Tibial artery (tissue), 4 donors: ENCODE data around the gene SNX8.

Experiments
- DNase-seq, 2 donors: peaks; one replicate each; pipeline ENCODE4 v3.0.0-alpha.2; 2019
- H3K27ac ChIP-seq, 2 donors: fragments of 200-600 bp; sonication (generic) in 1 of 2; 1 replicate in 1 of 2; 2 replicates in 1 of 2; pipeline ENCODE4 v1.5.1; 2018 to 2019; ENCODE audit warnings: mild to moderate bottlenecking in 1 of 2
- H3K27me3 ChIP-seq, 2 donors: fragments of 200-600 bp; sonication (generic) in 1 of 2; one replicate each; pipeline versions ENCODE4 v1.5.1 to v1.6.0; 2016 to 2019
- H3K36me3 ChIP-seq, 3 donors: fragments of 200-600 bp; sonication (generic) in 2 of 3; one replicate each; pipeline ENCODE4 v1.5.1; 2016 to 2019; ENCODE audit warnings: mild to moderate bottlenecking in 2 of 3
- H3K4me1 ChIP-seq, 4 donors: fragments of 200-600 bp; sonication (generic) in 2 of 4; 1 replicate in 3 of 4; 2 replicates in 1 of 4; pipeline ENCODE4 v1.5.1; 2016 to 2019
- H3K4me3 ChIP-seq, 2 donors: fragments of 200-600 bp; sonication (generic) in 1 of 2; 1 replicate in 1 of 2; 2 replicates in 1 of 2; pipeline ENCODE4 v1.5.1; 2018 to 2019; ENCODE audit warnings: mild to moderate bottlenecking in 2 of 2
- H3K9me3 ChIP-seq, 3 donors: fragments of 200-600 bp; sonication (generic) in 1 of 3; one replicate each; pipeline ENCODE4 v1.5.1; 2016 to 2019
- intact Hi-C: fragments of 100-400 bp; cut with DNase I; formaldehyde crosslinking; loops from one replicate; pipeline ENCODE4 v1.15.0; 2023; ENCODE audit warnings: low total_unique reads
- TF ChIP-seq, protein P1 (sequence below), 2 experiments: fragments of 200-600 bp in 1 of 2; fragments of 450-650 bp in 1 of 2; IDR thresholded peaks; one replicate each; pipeline ENCODE4 v1.5.1; 2017 to 2019; ENCODE audit warnings: antibody characterized with exemption in 2 of 2, mild to moderate bottlenecking in 1 of 2, moderate library complexity in 1 of 2

The SNX8 gene

GRCh38 chr7:2212906-2213305 lies 101.3 kb downstream of the SNX8 start:
- Histone ChIP-seq H3K36me3 (peaks cover 55 to 91% (median 68%) of the 10 kb centered on the region in 3 donors), H3K9me3 (no peaks in the 10 kb centered on the region), H3K27ac (no peak overlapping the region), H3K4me3 (no peak overlapping the region), H3K4me1 (no peaks in the 10 kb centered on the region), H3K27me3 (no peaks in the 10 kb centered on the region)
- no peak for DNase-seq
- intact Hi-C loops: loop anchor here (5.0 kb wide), 1 partner anchor 546 kb away; no protein-coding TSS in a partner anchor
- TF ChIP-seq, protein P1, sequence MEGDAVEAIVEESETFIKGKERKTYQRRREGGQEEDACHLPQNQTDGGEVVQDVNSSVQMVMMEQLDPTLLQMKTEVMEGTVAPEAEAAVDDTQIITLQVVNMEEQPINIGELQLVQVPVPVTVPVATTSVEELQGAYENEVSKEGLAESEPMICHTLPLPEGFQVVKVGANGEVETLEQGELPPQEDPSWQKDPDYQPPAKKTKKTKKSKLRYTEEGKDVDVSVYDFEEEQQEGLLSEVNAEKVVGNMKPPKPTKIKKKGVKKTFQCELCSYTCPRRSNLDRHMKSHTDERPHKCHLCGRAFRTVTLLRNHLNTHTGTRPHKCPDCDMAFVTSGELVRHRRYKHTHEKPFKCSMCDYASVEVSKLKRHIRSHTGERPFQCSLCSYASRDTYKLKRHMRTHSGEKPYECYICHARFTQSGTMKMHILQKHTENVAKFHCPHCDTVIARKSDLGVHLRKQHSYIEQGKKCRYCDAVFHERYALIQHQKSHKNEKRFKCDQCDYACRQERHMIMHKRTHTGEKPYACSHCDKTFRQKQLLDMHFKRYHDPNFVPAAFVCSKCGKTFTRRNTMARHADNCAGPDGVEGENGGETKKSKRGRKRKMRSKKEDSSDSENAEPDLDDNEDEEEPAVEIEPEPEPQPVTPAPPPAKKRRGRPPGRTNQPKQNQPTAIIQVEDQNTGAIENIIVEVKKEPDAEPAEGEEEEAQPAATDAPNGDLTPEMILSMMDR (IDR thresholded peaks at IDR 0.05): no peak

DNA sequence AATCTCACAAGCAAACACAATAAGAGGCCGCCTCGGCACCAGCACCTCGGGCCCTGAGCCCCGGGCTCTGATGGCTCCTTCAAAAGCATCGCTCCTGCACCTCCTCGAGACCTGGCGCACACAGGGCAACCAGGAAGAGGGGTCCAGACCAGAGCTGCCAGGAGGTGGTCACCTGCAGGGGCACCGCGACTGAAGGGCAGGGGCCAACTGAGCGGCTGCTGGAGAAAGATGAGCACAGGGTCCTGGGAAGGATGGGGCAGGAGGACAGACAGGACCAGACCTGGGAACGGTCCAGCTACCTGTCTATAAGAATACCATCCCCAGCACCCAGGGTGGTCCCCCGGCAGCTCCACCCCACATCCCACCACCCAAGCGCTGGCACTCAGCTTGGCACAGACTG lies 102.3 kb downstream of the SNX8 start:
- TF ChIP-seq, protein P1 (IDR thresholded peaks at IDR 0.05): no peak
- Histone ChIP-seq H3K27me3 (no peaks in the 10 kb centered on the region), H3K36me3 (peaks cover 47 to 89% (median 67%) of the 10 kb centered on the region in 3 donors)

DNA sequence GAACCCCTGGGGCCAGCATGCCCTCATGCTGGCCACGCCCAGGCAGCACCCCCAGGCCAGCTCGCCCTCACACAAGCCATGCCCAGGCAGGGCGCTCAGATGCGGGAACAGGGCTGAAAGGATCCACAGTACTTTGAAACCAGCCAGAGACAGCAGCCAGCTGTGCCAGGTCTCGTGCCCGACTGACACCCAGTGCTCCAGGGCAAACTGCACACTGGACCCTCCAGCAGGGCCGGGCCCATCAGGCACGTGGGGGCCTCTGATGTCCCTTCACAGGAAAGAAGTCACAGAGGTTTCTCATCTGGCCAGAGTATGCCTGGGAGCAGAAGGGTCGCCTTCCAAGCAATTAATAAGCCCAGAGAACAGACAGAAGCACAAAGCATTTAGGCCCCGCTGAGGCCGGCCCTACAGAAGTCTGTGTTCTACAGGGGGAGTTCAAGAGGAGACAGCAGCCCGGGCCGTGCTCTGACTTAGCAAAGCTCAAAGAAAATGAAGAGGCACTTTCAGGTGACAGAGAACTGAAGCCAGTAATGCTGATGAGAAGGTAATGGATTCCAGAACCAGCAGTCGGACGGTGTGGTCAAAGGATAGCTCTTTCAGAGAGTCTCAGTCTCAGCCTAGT lies 102.9 kb downstream of the SNX8 start:
- Histone ChIP-seq H3K4me1 (no peaks in the 10 kb centered on the region), H3K36me3 (peaks cover 42 to 84% (median 62%) of the 10 kb centered on the region in 3 donors), H3K4me3 (no peak overlapping the region), H3K9me3 (no peaks in the 10 kb centered on the region), H3K27me3 (no peaks in the 10 kb centered on the region), H3K27ac (no peak overlapping the region)
- DNase-seq: no peak
- intact Hi-C loops: loop anchor here (5.0 kb wide), 1 partner anchor 544 kb away; no protein-coding TSS in a partner anchor
- TF ChIP-seq, protein P1 (IDR thresholded peaks at IDR 0.05): no peak

More for the DNA sequence above, 102.3 kb downstream of the SNX8 start:
- intact Hi-C loops: loop anchor here (5.0 kb wide), 1 partner anchor 545 kb away; no protein-coding TSS in a partner anchor
- Histone ChIP-seq H3K4me1 (no peaks in the 10 kb centered on the region), H3K27ac (no peak overlapping the region), H3K9me3 (no peaks in the 10 kb centered on the region), H3K4me3 (no peak overlapping the region)
- DNase-seq: no peak

- no peak overlapping the region for H3K4me3 ChIP-seq
- TF ChIP-seq, protein P1 (IDR thresholded peaks at IDR 0.05): no peak
- H3K27ac ChIP-seq: no peak overlapping the region
- H3K4me1 ChIP-seq: peaks cover 0 to under 1% (median 0%) of the 10 kb centered on the region in 4 donors
- intact Hi-C loops: loop anchor here (5.0 kb wide), 1 partner anchor 543 kb away; no protein-coding TSS in a partner anchor
- H3K27me3 ChIP-seq: no peaks in the 10 kb centered on the region
- DNase-seq: no peak
- H3K9me3 ChIP-seq: no peaks in the 10 kb centered on the region
- H3K36me3 ChIP-seq: peaks cover 35 to 77% (median 55%) of the 10 kb centered on the region in 3 donors
These were observed 103.5 kb downstream of the SNX8 start for GRCh38 chr7:2210551-2211258.

DNA sequence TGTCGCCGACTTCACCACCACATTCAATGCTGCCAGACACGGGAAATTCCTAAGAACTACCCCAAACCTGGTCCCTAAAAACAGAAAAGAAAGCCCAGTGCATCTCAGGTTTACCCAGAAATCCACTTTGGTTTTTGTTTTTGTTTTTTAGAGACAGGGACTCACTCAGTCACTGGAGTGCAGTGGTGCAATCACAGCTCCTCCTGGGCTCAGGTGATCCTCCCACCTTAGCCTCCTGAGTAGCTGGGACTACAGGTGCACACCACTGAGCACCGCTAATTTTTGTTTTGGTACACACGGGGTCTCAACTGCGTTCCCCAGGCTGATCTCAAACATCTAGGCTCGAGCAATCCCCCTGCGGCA lies 104.3 kb downstream of the SNX8 start:
- Histone ChIP-seq H3K9me3 (no peaks in the 10 kb centered on the region), H3K4me1 (peaks cover 0 to 8% (median 2%) of the 10 kb centered on the region in 4 donors), H3K27ac (no peak overlapping the region), H3K27me3 (no peaks in the 10 kb centered on the region), H3K4me3 (no peak overlapping the region), H3K36me3 (peaks cover 30 to 69% (median 50%) of the 10 kb centered on the region in 3 donors)
- DNase-seq: no peak
- intact Hi-C loops: loop anchor here (2.0 to 5.0 kb wide), 3 partner anchors 98 to 629 kb away; no protein-coding TSS in a partner anchor
- TF ChIP-seq, protein P1 (IDR thresholded peaks at IDR 0.05): no peak
